Activated B cell treated with CpG ODN at 0.5 μM for 24 hours (primary cell): ENCODE data around the gene MYO15A. TPM values are rescaled to one million over a fixed set of nuclear protein-coding genes. Genes with fewer than 3 reads are reported as not detected.
A peak's percentile ranks its signal among the peaks of the same experiment; 100 is the strongest.

Experiments used
- ATAC-seq: fragments of 200-7000 bp; cut with Tn5 transposase; one replicate; pipeline ENCODE4 v1.10.0; 2021; ENCODE audit warnings: low read depth, mild to moderate bottlenecking, moderate library complexity
- CTCF ChIA-PET: fragments of 350-600 bp; sonication (Branson Sonifier 250); formaldehyde crosslinking; loops from one replicate; lab custom pipeline; 2021; ENCODE audit warnings: antibody characterized with exemption; lab: Charles Lee
- POLR2A ChIA-PET: fragments of 350-600 bp; sonication (Branson Sonifier 250); formaldehyde crosslinking; loops from one replicate; lab custom pipeline; 2021; ENCODE audit warnings: antibody characterized with exemption; lab: Charles Lee
- DNase-seq: peaks from one replicate; pipeline ENCODE4 v3.0.0; 2022
- H3K27ac Mint-ChIP-seq: one replicate; pipeline ENCODE4 v1.8.0; 2020; ENCODE audit warnings: mixed read lengths
- H3K27me3 Mint-ChIP-seq: one replicate; pipeline ENCODE4 v1.8.0; 2021; ENCODE audit warnings: mixed read lengths
- H3K36me3 Mint-ChIP-seq: one replicate; pipeline ENCODE4 v1.8.0; 2021; ENCODE audit warnings: low read depth, mixed read lengths
- H3K4me1 Mint-ChIP-seq: one replicate; pipeline ENCODE4 v1.8.0; 2021; ENCODE audit warnings: mixed read lengths
- H3K4me3 Mint-ChIP-seq: one replicate; pipeline ENCODE4 v1.8.0; 2020; ENCODE audit warnings: mild to moderate bottlenecking, mixed read lengths
- H3K9me3 Mint-ChIP-seq: one replicate; pipeline ENCODE4 v1.8.0; 2020; ENCODE audit warnings: mixed read lengths
- CTCF ChIP-seq: fragments of 200-600 bp; IDR thresholded peaks from one replicate; pipeline ENCODE4 v1.8.0; 2022; ENCODE audit warnings: antibody characterized with exemption, mild to moderate bottlenecking
- intact Hi-C: fragments of 100-400 bp; cut with micrococcal nuclease; formaldehyde crosslinking; loops from one replicate; pipeline ENCODE4 v1.15.1; 2024
- total RNA-seq: library from RNA; stranded (reverse); gene quantifications from 2 replicates; pipeline ENCODE4 v1.2.3, GENCODE V29; 2022

Gene MYO15A
- total RNA-seq, 1 donor from 2014 or later: 1.3 TPM

- TF ChIP-seq CTCF: no peak
- DNase-seq (no peak), ATAC-seq (no peak)
- Mint-ChIP-seq H3K27ac (no peak overlapping the region), H3K9me3 (no peaks in the 10 kb centered on the region), H3K4me3 (no peak overlapping the region), H3K36me3 (peaks cover 3% of the 10 kb centered on the region), H3K27me3 (no peaks in the 10 kb centered on the region), H3K4me1 (peaks cover 14% of the 10 kb centered on the region)
- intact Hi-C loops: no loop called here
- ChIA-PET CTCF (no interaction called here), POLR2A (no interaction called here)
These were observed 70.6 kb downstream of the MYO15A start for GRCh38 chr17:18179196-18179595.

DNA sequence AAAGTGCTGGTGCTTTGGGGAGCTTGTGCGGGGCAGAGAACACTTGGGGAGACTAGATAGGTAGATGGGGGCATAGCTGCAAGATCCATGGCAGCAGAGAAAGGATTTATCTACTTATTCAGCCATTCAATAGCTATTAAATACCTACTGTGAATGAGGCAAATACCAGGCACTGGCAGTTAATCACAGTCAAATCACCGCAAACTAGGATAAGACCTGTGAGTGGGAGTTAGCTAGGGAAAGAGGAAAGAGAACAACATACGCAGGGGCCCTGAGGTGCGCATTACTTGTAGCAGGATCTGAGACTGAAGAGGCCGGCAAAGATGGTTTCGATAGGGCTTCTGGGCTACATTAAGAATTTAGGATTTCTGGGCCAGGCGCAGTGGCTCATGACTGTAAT is 71.2 kb downstream of the MYO15A start:
- H3K9me3 Mint-ChIP-seq: no peaks in the 10 kb centered on the region
- peaks cover 7% of the 10 kb centered on the region for H3K36me3 Mint-ChIP-seq
- POLR2A ChIA-PET: interaction anchor here (0.7 kb wide), 1 partner anchor 11 kb away, joined by 11 read pairs; no protein-coding TSS in a partner anchor
- CTCF ChIA-PET: no interaction called here
- H3K27me3 Mint-ChIP-seq: no peaks in the 10 kb centered on the region
- no peak overlapping the region for H3K27ac Mint-ChIP-seq
- H3K4me3 Mint-ChIP-seq: no peak overlapping the region
- no peak for ATAC-seq
- TF ChIP-seq CTCF: no peak
- intact Hi-C loops: no loop called here
- peaks cover 15% of the 10 kb centered on the region for H3K4me1 Mint-ChIP-seq
- no peak for DNase-seq

- no peak for DNase-seq
- TF ChIP-seq CTCF: no peak
- CTCF ChIA-PET: no interaction called here
- intact Hi-C loops: no loop called here
- Mint-ChIP-seq H3K4me1 (peaks cover 25% of the 10 kb centered on the region), H3K4me3 (peak overlapping the region; percentile 98), H3K27ac (no peak overlapping the region), H3K36me3 (peaks cover 13% of the 10 kb centered on the region), H3K9me3 (no peaks in the 10 kb centered on the region), H3K27me3 (no peaks in the 10 kb centered on the region)
- no peak for ATAC-seq
- POLR2A ChIA-PET: interaction anchor here (0.7 to 4.2 kb wide), 4 partner anchors 22 to 416 kb away, joined by 3 to 43 read pairs (median 4); no protein-coding TSS in a partner anchor
These were observed 72.8 kb downstream of the MYO15A start for GRCh38 chr17:18181358-18181757.

DNA sequence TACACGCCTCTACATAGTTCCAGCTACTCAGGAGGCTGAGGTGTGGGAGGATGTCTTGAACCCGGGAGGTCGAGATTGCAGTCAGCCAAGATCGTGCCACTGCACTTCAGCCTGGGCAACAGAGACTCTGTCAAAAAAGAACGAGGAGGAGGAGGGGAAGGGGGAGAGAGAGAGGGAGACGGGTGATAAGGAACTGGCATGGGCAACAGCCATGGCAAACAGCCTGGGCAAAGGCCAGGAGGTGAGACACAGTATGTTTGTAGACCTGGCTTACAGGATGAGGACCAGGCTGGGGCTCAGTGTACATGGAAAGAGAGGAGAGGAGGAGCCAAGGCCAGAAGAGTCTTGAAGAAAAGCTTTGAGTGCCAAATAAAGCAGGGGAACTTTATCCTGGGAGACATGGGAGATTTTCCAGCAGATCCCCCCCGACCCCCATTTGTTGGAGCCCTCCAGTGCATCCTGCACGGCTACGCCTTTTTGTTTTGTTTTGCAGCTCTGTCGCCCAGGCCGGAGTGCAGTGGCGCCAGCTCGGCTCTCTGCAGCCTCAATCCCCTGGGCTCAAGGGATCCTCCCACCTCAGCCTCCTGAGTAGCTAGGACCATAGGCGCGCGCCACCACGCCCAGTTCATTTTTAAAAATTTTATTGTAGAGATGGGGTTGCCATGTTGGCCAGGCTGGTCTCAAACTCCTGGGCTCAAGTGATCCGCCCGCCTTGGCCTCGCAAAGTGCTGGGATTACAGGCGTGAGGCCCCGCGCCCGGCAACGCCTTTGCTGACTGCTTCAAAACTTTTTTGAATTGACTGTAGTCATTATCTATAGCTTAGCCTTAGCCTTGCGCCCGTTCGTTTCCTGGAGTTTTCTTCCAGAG is 73.8 kb downstream of the MYO15A start:
- H3K9me3 Mint-ChIP-seq: no peaks in the 10 kb centered on the region
- peak overlapping the region; percentile 99 for H3K27ac Mint-ChIP-seq
- intact Hi-C loops: loop anchor here (2.0 kb wide), 2 partner anchors 34 to 144 kb away; partner anchors contain the start of genes ATPAF2 and GID4
- H3K4me1 Mint-ChIP-seq: peaks cover 35% of the 10 kb centered on the region
- DNase-seq: no peak
- H3K27me3 Mint-ChIP-seq: no peaks in the 10 kb centered on the region
- H3K4me3 Mint-ChIP-seq: peak overlapping the region; percentile 98
- ChIA-PET POLR2A (interaction anchor here (0.7 to 4.2 kb wide), 19 partner anchors 11 to 1795 kb away, joined by 3 to 43 read pairs (median 3); partner anchors contain the start of genes AKAP10, DRG2, LLGL1 and SHMT1), CTCF (no interaction called here)
- no peak for TF ChIP-seq CTCF
- no peak for ATAC-seq
- peaks cover 18% of the 10 kb centered on the region for H3K36me3 Mint-ChIP-seq

- TF ChIP-seq CTCF: no peak
- no peaks in the 10 kb centered on the region for H3K9me3 Mint-ChIP-seq
- peak overlapping the region; percentile 99 for H3K27ac Mint-ChIP-seq
- ChIA-PET POLR2A (interaction anchor here (0.7 to 4.2 kb wide), 23 partner anchors 10 to 1973 kb away, joined by 3 to 43 read pairs (median 4); partner anchors contain the start of genes AKAP10, DRG2, LLGL1 and MAPK7), CTCF (no interaction called here)
- peaks cover 18% of the 10 kb centered on the region for H3K36me3 Mint-ChIP-seq
- H3K4me1 Mint-ChIP-seq: peaks cover 41% of the 10 kb centered on the region
- peak; percentile 43 for ATAC-seq
- peak; percentile 81 for DNase-seq
- intact Hi-C loops: loop anchor here (1.0 to 2.0 kb wide), 10 partner anchors 25 to 150 kb away; partner anchors contain the start of genes ATPAF2, DRG2, GID4 and LLGL1
- peak overlapping the region; percentile 98 for H3K4me3 Mint-ChIP-seq
- no peaks in the 10 kb centered on the region for H3K27me3 Mint-ChIP-seq
These were observed 74.4 kb downstream of the MYO15A start for GRCh38 chr17:18182978-18183333.
